Vagina (tissue), 2 donors: Measurements from ENCODE around the gene CDH26.

Experiments
- CTCF ChIP-seq, 3 experiments: fragments of 450-650 bp in 2 of 3; fragments of 200-600 bp in 1 of 3; sonication (generic) in 1 of 3; IDR thresholded peaks; one replicate each; pipeline ENCODE4 v1.5.1; 2017 to 2019; ENCODE audit warnings: antibody characterized with exemption in 3 of 3, mild to moderate bottlenecking in 2 of 3, moderate library complexity in 2 of 3
- POLR2AphosphoS5 ChIP-seq, 2 donors: sonication (generic); formaldehyde crosslinking; IDR thresholded peaks; one replicate each; pipeline ENCODE4 v1.9.0; 2017; ENCODE audit warnings: antibody characterized with exemption in 2 of 2, mild to moderate bottlenecking in 2 of 2, low read depth in 1 of 2; ENCODE audit not compliant: insufficient read depth in 1 of 2

GRCh38 chr20:60046011-60046413, 87.8 kb downstream of the CDH26 start:
- TF ChIP-seq CTCF (IDR thresholded peaks at IDR 0.05) (no peak), POLR2AphosphoS5 (IDR thresholded peaks at IDR 0.05; ENCODE audit: insufficient read depth in 1 of 2, low read depth in 1 of 2) (no peak)
